ENCODE measurements around the gene KCNQ1. TPM values are rescaled to one million over a fixed set of nuclear protein-coding genes. Genes with fewer than 3 reads are reported as not detected.

KCNQ1 gene
- polyA plus RNA-seq, 1 donor from 2014 or later: not detected

DNA sequence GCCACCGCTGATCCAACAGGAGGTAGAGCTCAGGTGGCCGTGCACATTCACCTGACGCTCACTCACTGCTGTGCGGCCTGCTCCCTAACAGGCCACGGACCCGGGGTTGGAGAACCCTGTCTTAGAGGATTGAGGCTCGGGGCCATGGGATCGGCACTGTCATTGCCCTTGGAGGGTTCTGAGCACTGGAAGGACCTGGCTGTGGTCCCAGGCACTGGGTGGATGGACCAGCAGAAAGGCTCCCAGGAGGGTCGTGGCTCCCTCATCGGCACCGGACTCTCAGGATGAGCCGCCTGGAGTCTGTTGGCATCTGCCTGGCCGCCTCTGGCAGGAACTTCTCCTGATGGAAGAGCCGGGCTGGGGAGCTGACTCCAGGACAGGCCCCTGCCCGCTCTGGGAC, 6.5 kb downstream of the KCNQ1 start:
- Histone ChIP-seq H3K79me2 (replicated peaks; ENCODE audit: insufficient read depth, low read length) (no peaks in the 10 kb centered on the region), H2AFZ (ENCODE audit: low read depth, low read length) (no peak overlapping the region), H4K20me1 (ENCODE audit: insufficient read depth) (no peaks in the 10 kb centered on the region), H3K9me2 (ENCODE audit: insufficient read depth, low read length) (no peaks in the 10 kb centered on the region), H3K4me3 (ENCODE audit: low read length) (no peak overlapping the region), H3K9ac (ENCODE audit: low read length) (no peak overlapping the region), H3F3A (ENCODE audit: insufficient read depth, low read length, poor library complexity, severe bottlenecking) (no peaks in the 10 kb centered on the region), H3K36me3 (ENCODE audit: insufficient read depth, low read length) (no peaks in the 10 kb centered on the region), H3K4me2 (ENCODE audit: low read length) (no peak overlapping the region), H3K27ac (ENCODE audit: low read length) (no peak overlapping the region), H3K9me3 (ENCODE audit: low read length) (no peaks in the 10 kb centered on the region), H3K27me3 (ENCODE audit: insufficient read depth, low read depth, low read length) (peaks cover 13% of the 10 kb centered on the region)
- TF ChIP-seq EP300 (conservative IDR thresholded peaks at IDR 0.05; ENCODE audit: poor library complexity, severe bottlenecking): no peak
- no peak for TF ChIP-seq SMC3 (conservative IDR thresholded peaks at IDR 0.05; ENCODE audit: poor library complexity)
- TF ChIP-seq MXI1 (conservative IDR thresholded peaks at IDR 0.05; ENCODE audit: poor library complexity, severe bottlenecking): no peak
- TF ChIP-seq, protein P1, sequence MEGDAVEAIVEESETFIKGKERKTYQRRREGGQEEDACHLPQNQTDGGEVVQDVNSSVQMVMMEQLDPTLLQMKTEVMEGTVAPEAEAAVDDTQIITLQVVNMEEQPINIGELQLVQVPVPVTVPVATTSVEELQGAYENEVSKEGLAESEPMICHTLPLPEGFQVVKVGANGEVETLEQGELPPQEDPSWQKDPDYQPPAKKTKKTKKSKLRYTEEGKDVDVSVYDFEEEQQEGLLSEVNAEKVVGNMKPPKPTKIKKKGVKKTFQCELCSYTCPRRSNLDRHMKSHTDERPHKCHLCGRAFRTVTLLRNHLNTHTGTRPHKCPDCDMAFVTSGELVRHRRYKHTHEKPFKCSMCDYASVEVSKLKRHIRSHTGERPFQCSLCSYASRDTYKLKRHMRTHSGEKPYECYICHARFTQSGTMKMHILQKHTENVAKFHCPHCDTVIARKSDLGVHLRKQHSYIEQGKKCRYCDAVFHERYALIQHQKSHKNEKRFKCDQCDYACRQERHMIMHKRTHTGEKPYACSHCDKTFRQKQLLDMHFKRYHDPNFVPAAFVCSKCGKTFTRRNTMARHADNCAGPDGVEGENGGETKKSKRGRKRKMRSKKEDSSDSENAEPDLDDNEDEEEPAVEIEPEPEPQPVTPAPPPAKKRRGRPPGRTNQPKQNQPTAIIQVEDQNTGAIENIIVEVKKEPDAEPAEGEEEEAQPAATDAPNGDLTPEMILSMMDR (IDR thresholded peaks at IDR 0.05; ENCODE audit: poor library complexity, severe bottlenecking): no peak
- TF ChIP-seq, protein P2, sequence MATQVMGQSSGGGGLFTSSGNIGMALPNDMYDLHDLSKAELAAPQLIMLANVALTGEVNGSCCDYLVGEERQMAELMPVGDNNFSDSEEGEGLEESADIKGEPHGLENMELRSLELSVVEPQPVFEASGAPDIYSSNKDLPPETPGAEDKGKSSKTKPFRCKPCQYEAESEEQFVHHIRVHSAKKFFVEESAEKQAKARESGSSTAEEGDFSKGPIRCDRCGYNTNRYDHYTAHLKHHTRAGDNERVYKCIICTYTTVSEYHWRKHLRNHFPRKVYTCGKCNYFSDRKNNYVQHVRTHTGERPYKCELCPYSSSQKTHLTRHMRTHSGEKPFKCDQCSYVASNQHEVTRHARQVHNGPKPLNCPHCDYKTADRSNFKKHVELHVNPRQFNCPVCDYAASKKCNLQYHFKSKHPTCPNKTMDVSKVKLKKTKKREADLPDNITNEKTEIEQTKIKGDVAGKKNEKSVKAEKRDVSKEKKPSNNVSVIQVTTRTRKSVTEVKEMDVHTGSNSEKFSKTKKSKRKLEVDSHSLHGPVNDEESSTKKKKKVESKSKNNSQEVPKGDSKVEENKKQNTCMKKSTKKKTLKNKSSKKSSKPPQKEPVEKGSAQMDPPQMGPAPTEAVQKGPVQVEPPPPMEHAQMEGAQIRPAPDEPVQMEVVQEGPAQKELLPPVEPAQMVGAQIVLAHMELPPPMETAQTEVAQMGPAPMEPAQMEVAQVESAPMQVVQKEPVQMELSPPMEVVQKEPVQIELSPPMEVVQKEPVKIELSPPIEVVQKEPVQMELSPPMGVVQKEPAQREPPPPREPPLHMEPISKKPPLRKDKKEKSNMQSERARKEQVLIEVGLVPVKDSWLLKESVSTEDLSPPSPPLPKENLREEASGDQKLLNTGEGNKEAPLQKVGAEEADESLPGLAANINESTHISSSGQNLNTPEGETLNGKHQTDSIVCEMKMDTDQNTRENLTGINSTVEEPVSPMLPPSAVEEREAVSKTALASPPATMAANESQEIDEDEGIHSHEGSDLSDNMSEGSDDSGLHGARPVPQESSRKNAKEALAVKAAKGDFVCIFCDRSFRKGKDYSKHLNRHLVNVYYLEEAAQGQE (IDR thresholded peaks at IDR 0.05; ENCODE audit: borderline replicate concordance): no peak
- TF ChIP-seq EZH2 (IDR thresholded peaks at IDR 0.05; ENCODE audit: borderline replicate concordance, insufficient read depth, low read length, poor library complexity, severe bottlenecking): no peak

DNA sequence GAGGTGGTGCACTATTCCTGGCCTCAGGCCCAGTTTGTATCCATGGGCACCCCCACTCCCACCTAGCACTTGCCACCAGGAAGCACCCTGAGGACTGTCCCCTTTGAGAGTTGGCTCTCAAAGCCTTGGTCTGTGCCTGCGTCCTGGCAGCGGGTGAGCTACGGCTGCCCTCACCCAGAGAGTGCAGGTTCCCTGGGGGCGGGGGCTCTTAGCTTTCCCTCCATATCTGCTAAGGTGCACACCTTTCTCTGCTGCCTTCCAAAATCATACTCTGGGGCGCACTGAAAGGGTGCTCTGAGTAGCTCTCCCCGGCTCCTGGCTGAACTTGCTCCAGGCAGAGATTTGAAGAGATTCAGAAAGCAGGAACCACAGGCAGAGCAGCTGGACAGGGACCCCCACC, 7.1 kb downstream of the KCNQ1 start:
- Histone ChIP-seq H3K27ac (ENCODE audit: low read length) (no peak overlapping the region), H2AFZ (ENCODE audit: low read depth, low read length) (no peak overlapping the region), H4K20me1 (ENCODE audit: insufficient read depth) (no peaks in the 10 kb centered on the region), H3K79me2 (replicated peaks; ENCODE audit: insufficient read depth, low read length) (no peaks in the 10 kb centered on the region), H3K4me2 (ENCODE audit: low read length) (no peak overlapping the region), H3K36me3 (ENCODE audit: insufficient read depth, low read length) (no peaks in the 10 kb centered on the region), H3K27me3 (ENCODE audit: insufficient read depth, low read depth, low read length) (peaks cover 7% of the 10 kb centered on the region), H3K4me3 (ENCODE audit: low read length) (no peak overlapping the region), H3K9me3 (ENCODE audit: low read length) (no peaks in the 10 kb centered on the region), H3F3A (ENCODE audit: insufficient read depth, low read length, poor library complexity, severe bottlenecking) (no peaks in the 10 kb centered on the region), H3K9ac (ENCODE audit: low read length) (no peak overlapping the region), H3K9me2 (ENCODE audit: insufficient read depth, low read length) (no peaks in the 10 kb centered on the region)
- TF ChIP-seq EP300 (conservative IDR thresholded peaks at IDR 0.05; ENCODE audit: poor library complexity, severe bottlenecking) (no peak), SMC3 (conservative IDR thresholded peaks at IDR 0.05; ENCODE audit: poor library complexity) (no peak), EZH2 (IDR thresholded peaks at IDR 0.05; ENCODE audit: borderline replicate concordance, insufficient read depth, low read length, poor library complexity, severe bottlenecking) (no peak), POLR2AphosphoS5 (IDR thresholded peaks at IDR 0.05) (no peak), RAD21 (conservative IDR thresholded peaks at IDR 0.05) (no peak), TAF1 (IDR thresholded peaks at IDR 0.05; ENCODE audit: low read depth) (no peak), MXI1 (conservative IDR thresholded peaks at IDR 0.05; ENCODE audit: poor library complexity, severe bottlenecking) (no peak)
- TF ChIP-seq, protein P1 (IDR thresholded peaks at IDR 0.05; ENCODE audit: poor library complexity, severe bottlenecking): no peak
- TF ChIP-seq, protein P2 (IDR thresholded peaks at IDR 0.05; ENCODE audit: borderline replicate concordance): no peak

All from neural cell (in vitro differentiated cells).